GM12892 (cell line): ENCODE measurements around the gene GNAL.

Experiments
- DNase-seq: peaks from one replicate; pipeline ENCODE4 v3.0.0; 2011; ENCODE audit not compliant: insufficient read length
- FAIRE-seq: peaks from 2 replicates; lab custom pipeline; 2011; peaks lifted over from hg19 to GRCh38; lab: Jason Lieb, UNC
- POLR2A ChIP-seq: IDR thresholded peaks from 2 replicates; pipeline ENCODE4 v1.6.1; 2011; ENCODE audit warnings: low read depth, low read length, control low read depth
- POLR2AphosphoS5 ChIP-seq: IDR thresholded peaks from 2 replicates; pipeline ENCODE4 v1.6.1; 2011; ENCODE audit warnings: low read depth, low read length, control low read depth
- TAF1 ChIP-seq: IDR thresholded peaks from 2 replicates; pipeline ENCODE4 v1.6.1; 2011; ENCODE audit warnings: low read depth, mild to moderate bottlenecking, control low read depth, low read length, borderline replicate concordance

Gene GNAL

GRCh38 chr18:11927497-11927896 lies 238.4 kb downstream of the GNAL start:
- TF ChIP-seq TAF1 (no peak), POLR2AphosphoS5 (no peak), POLR2A (no peak)
- FAIRE-seq (no peak), DNase-seq (no peak)

GRCh38 chr18:11932393-11932792 lies 243.3 kb downstream of the GNAL start:
- DNase-seq (no peak), FAIRE-seq (no peak)
- TF ChIP-seq POLR2AphosphoS5 (no peak), POLR2A (no peak), TAF1 (no peak)
